Mesenchymal stem cell (in vitro differentiated cells and primary cell): ENCODE data around the gene CPA2.
A peak's percentile ranks its signal among the peaks of the same experiment; 100 is the strongest.

ENCODE experiments used
- DNase-seq: peaks from one replicate; pipeline ENCODE4 v3.0.0-alpha.2; 2013
- H2AFZ ChIP-seq: one replicate; pipeline ENCODE4 v1.6.1; 2013; ENCODE audit warnings: low read depth, mild to moderate bottlenecking, control low read depth, inconsistent platforms, low read length, moderate library complexity
- H2AK5ac ChIP-seq: 2 replicates; pipeline ENCODE4 v1.6.1; 2013; ENCODE audit warnings: low read length, moderate library complexity, mild to moderate bottlenecking, inconsistent platforms; ENCODE audit not compliant: severe bottlenecking
- H2BK120ac ChIP-seq: one replicate; pipeline ENCODE4 v1.6.1; 2013; ENCODE audit warnings: low read depth, mild to moderate bottlenecking, inconsistent platforms, low read length, moderate library complexity
- H2BK12ac ChIP-seq, 2 experiments: one replicate each; pipeline ENCODE4 v1.6.1; 2013; ENCODE audit warnings: inconsistent platforms in 2 of 2, low read length in 2 of 2, mild to moderate bottlenecking in 2 of 2, moderate library complexity in 2 of 2, control low read depth in 1 of 2
- H2BK15ac ChIP-seq: one replicate; pipeline ENCODE4 v1.6.1; 2013; ENCODE audit warnings: mild to moderate bottlenecking, low read depth, inconsistent platforms; ENCODE audit not compliant: poor library complexity, severe bottlenecking
- H2BK5ac ChIP-seq: 2 replicates; pipeline ENCODE4 v1.6.1; 2013; ENCODE audit warnings: low read depth, mild to moderate bottlenecking, low read length, control low read depth, inconsistent platforms; ENCODE audit not compliant: poor library complexity, severe bottlenecking
- H3K14ac ChIP-seq, 2 experiments: one replicate each; pipeline ENCODE4 v1.6.1; 2013; ENCODE audit warnings: inconsistent platforms in 2 of 2, low read length in 2 of 2, control low read depth in 1 of 2, mild to moderate bottlenecking in 1 of 2, moderate library complexity in 1 of 2
- H3K18ac ChIP-seq, 2 experiments: one replicate each; pipeline ENCODE4 v1.6.1; 2013; ENCODE audit warnings: inconsistent platforms in 2 of 2, low read length in 2 of 2, control low read depth in 1 of 2, low read depth in 1 of 2, mild to moderate bottlenecking in 1 of 2
- H3K23ac ChIP-seq, 2 experiments: one replicate each; pipeline ENCODE4 v1.6.1; 2013; ENCODE audit warnings: inconsistent platforms in 2 of 2, low read length in 2 of 2, mild to moderate bottlenecking in 2 of 2, moderate library complexity in 2 of 2, control low read depth in 1 of 2
- H3K27ac ChIP-seq: 2 replicates; pipeline ENCODE4 v1.5.1; 2013; ENCODE audit warnings: mild to moderate bottlenecking, moderate library complexity, low read length, control low read depth, inconsistent platforms; ENCODE audit not compliant: poor library complexity, severe bottlenecking
- H3K27me3 ChIP-seq, 2 experiments: 2 replicates each; pipeline versions ENCODE4 v1.6.1 to v1.7.0; 2013; ENCODE audit warnings: low read length in 2 of 2, mild to moderate bottlenecking in 2 of 2, moderate library complexity in 2 of 2, control low read depth in 1 of 2, inconsistent platforms in 1 of 2; ENCODE audit not compliant: control insufficient read depth in 1 of 2, insufficient read depth in 1 of 2
- H3K36me3 ChIP-seq, 2 experiments: 2 replicates each; pipeline versions ENCODE4 v1.6.1 to v1.7.0; 2013; ENCODE audit warnings: low read length in 2 of 2, control low read depth in 1 of 2, inconsistent platforms in 1 of 2, low read depth in 1 of 2, mild to moderate bottlenecking in 1 of 2; ENCODE audit not compliant: insufficient read depth in 2 of 2, control insufficient read depth in 1 of 2
- H3K4ac ChIP-seq, 2 experiments: one replicate each; pipeline ENCODE4 v1.6.1; 2013; ENCODE audit warnings: inconsistent platforms in 2 of 2, low read length in 2 of 2, mild to moderate bottlenecking in 2 of 2, moderate library complexity in 2 of 2, control low read depth in 1 of 2, low read depth in 1 of 2
- H3K4me1 ChIP-seq: 2 replicates; pipeline ENCODE4 v1.6.1; 2013; ENCODE audit warnings: low read depth, low read length, control low read depth; ENCODE audit not compliant: control insufficient read depth, insufficient read depth
- H3K4me2 ChIP-seq: 2 replicates; pipeline ENCODE4 v1.6.1; 2013; ENCODE audit warnings: low read length, mild to moderate bottlenecking, inconsistent platforms; ENCODE audit not compliant: poor library complexity, severe bottlenecking
- H3K4me3 ChIP-seq, 2 experiments: 2 replicates each; pipeline versions ENCODE4 v1.5.1 to v1.7.0; 2013; ENCODE audit warnings: low read length in 2 of 2, mild to moderate bottlenecking in 2 of 2, control low read depth in 1 of 2, low read depth in 1 of 2; ENCODE audit not compliant: insufficient read depth in 1 of 2
- H3K79me1 ChIP-seq: replicated peaks from 2 replicates; pipeline ENCODE4 v1.6.1; 2013; ENCODE audit warnings: mild to moderate bottlenecking, control low read depth, low read length, inconsistent platforms; ENCODE audit not compliant: poor library complexity, severe bottlenecking
- H3K9ac ChIP-seq: 2 replicates; pipeline ENCODE4 v1.7.0; 2013; ENCODE audit warnings: mild to moderate bottlenecking, low read length, moderate library complexity
- H3K9me3 ChIP-seq: 2 replicates; pipeline ENCODE4 v1.7.0; 2013; ENCODE audit warnings: mild to moderate bottlenecking, low read length; ENCODE audit not compliant: control insufficient read depth
- H4K8ac ChIP-seq: one replicate; pipeline ENCODE4 v1.6.1; 2013; ENCODE audit warnings: inconsistent platforms, mild to moderate bottlenecking, low read length, moderate library complexity
- H4K91ac ChIP-seq: one replicate; pipeline ENCODE4 v1.6.1; 2013; ENCODE audit warnings: mild to moderate bottlenecking, low read length, inconsistent platforms
- WGBS: methylation state at CpG from one replicate; pipeline ENCODE4 v1.1.7; 2013; ENCODE audit warnings: mixed read lengths; 5-methylcytosine and 5-hydroxymethylcytosine counted together

The CPA2 gene

GRCh38 chr7:130275826-130276297 lies 9.2 kb downstream of the CPA2 start:
- 96% methylated on average over 4 of the region's 5 CpGs for WGBS
- no peak overlapping the region for H3K14ac ChIP-seq
- H3K23ac ChIP-seq: no peak overlapping the region
- H4K8ac ChIP-seq: no peak overlapping the region
- no peak overlapping the region for H2AFZ ChIP-seq
- DNase-seq: peak; percentile 42
- no peak overlapping the region for H3K9ac ChIP-seq
- no peak overlapping the region for H2AK5ac ChIP-seq
- peaks cover 6% of the 10 kb centered on the region for H3K4me1 ChIP-seq
- H2BK120ac ChIP-seq: no peak overlapping the region
- no peak overlapping the region for H3K27ac ChIP-seq
- H2BK12ac ChIP-seq: no peak overlapping the region
- no peak overlapping the region for H4K91ac ChIP-seq
- H3K27me3 ChIP-seq: peaks cover 0 to 13% of the 10 kb centered on the region in 2 experiments
- H2BK15ac ChIP-seq: no peak overlapping the region
- no peaks in the 10 kb centered on the region for H3K79me1 ChIP-seq
- H3K4me3 ChIP-seq: no peak overlapping the region
- no peak overlapping the region for H3K18ac ChIP-seq
- H3K9me3 ChIP-seq: no peaks in the 10 kb centered on the region
- no peak overlapping the region for H2BK5ac ChIP-seq
- no peak overlapping the region for H3K4me2 ChIP-seq
- H3K36me3 ChIP-seq: no peaks in the 10 kb centered on the region
- H3K4ac ChIP-seq: no peak overlapping the region

- WGBS: 95% methylated on average over 6 of the region's 10 CpGs
- Histone ChIP-seq H2BK5ac (no peak overlapping the region), H3K4me3 (no peak overlapping the region), H2BK120ac (no peak overlapping the region), H3K4ac (no peak overlapping the region), H3K79me1 (no peaks in the 10 kb centered on the region), H3K27me3 (peaks cover 0 to 8% of the 10 kb centered on the region in 2 experiments), H3K9me3 (no peaks in the 10 kb centered on the region), H2BK12ac (peak overlapping the region in 1 of 2 experiments; percentile 69), H4K91ac (peak overlapping the region; percentile 18), H3K4me2 (no peak overlapping the region), H3K14ac (no peak overlapping the region), H3K36me3 (no peaks in the 10 kb centered on the region), H3K18ac (peak overlapping the region in 1 of 2 experiments; percentile 58), H3K9ac (peak overlapping the region; percentile 2), H3K27ac (no peak overlapping the region), H2BK15ac (peak overlapping the region; percentile 26), H2AFZ (no peak overlapping the region), H3K23ac (no peak overlapping the region), H4K8ac (peak overlapping the region; percentile 19), H2AK5ac (no peak overlapping the region), H3K4me1 (peaks cover 6% of the 10 kb centered on the region)
- DNase-seq: peak; percentile 65
These were observed 10.4 kb downstream of the CPA2 start for GRCh38 chr7:130276796-130277762.

GRCh38 chr7:130277763-130278643 lies 11.3 kb downstream of the CPA2 start:
- Histone ChIP-seq H2BK15ac (peak overlapping the region; percentile 67), H3K4me2 (no peak overlapping the region), H4K91ac (peak overlapping the region; percentile 82), H3K4me1 (peaks cover under 1% of the 10 kb centered on the region), H3K23ac (no peak overlapping the region), H3K27ac (no peak overlapping the region), H2AFZ (no peak overlapping the region), H3K4me3 (no peak overlapping the region), H3K79me1 (no peaks in the 10 kb centered on the region), H2BK5ac (no peak overlapping the region), H3K27me3 (peaks cover 0 to 2% of the 10 kb centered on the region in 2 experiments), H3K18ac (peak overlapping the region in 1 of 2 experiments; percentile 93), H3K9ac (no peak overlapping the region), H2BK120ac (peak overlapping the region; percentile 83), H4K8ac (peak overlapping the region; percentile 75), H2AK5ac (no peak overlapping the region), H3K14ac (no peak overlapping the region), H3K9me3 (no peaks in the 10 kb centered on the region), H3K36me3 (no peaks in the 10 kb centered on the region), H2BK12ac (peak overlapping the region; percentile 59 to 69), H3K4ac (peak overlapping the region in 1 of 2 experiments; percentile 21)
- peak; percentile 72 for DNase-seq
- WGBS: 67% methylated on average over 12 of the region's 15 CpGs
